ENCODE data around the gene AKAP5. TPM values are rescaled to one million over a fixed set of nuclear protein-coding genes. Genes with fewer than 3 reads are reported as not detected.

Gene AKAP5
- total and polyA plus RNA-seq, 2 of the 13 experiments (the other 11 are each of a cell fraction or from before 2014, with no cell fraction given): 0.18 to 1.5 TPM

- H3K4me1 ChIP-seq (ENCODE audit: insufficient read depth, low read length): peaks cover 8% of the 10 kb centered on the region
- H3K9ac ChIP-seq (ENCODE audit: insufficient read depth, low read depth, low read length): no peak overlapping the region
- no peaks in the 10 kb centered on the region; a peak in 1 of 5 replicates for H3K36me3 ChIP-seq (replicated peaks in 1 of 2; ENCODE audit: control insufficient read depth in 1 of 2, insufficient read depth in 2 of 2, low read length in 2 of 2)
- H3K79me2 ChIP-seq (ENCODE audit: insufficient read depth, low read length): no peaks in the 10 kb centered on the region
- H3K27ac ChIP-seq (ENCODE audit: extremely low read length, insufficient read depth, low read length): peak overlapping the region; percentile 19
- DNase-seq (ENCODE audit: low spot score) (peak; percentile 44), FAIRE-seq (no peak), ATAC-seq (peak; percentile 82)
- H4K20me1 ChIP-seq (ENCODE audit: insufficient read depth, low read length): no peaks in the 10 kb centered on the region
- intact Hi-C loops (cut with micrococcal nuclease; ENCODE audit: unreplicated experiment) (no loop called here), in situ Hi-C loops (cut with HindIII; ENCODE audit: extremely low pct_ligation_motif_present, low pct_unique_long_range_greater_than_20kb) (loop anchor here (5.0 kb wide), 1 partner anchor 133 kb away; no protein-coding TSS in a partner anchor)
- no peaks in the 10 kb centered on the region for H3K27me3 ChIP-seq (ENCODE audit: control insufficient read depth in 1 of 2, insufficient read depth in 2 of 2, low read length in 2 of 2)
- no peak for TF ChIP-seq SMAD9 (CRISPR knock-in tag; IDR thresholded peaks at IDR 0.05)
- no peak overlapping the region for H3K4me3 ChIP-seq (replicated peaks in 1 of 3; ENCODE audit: insufficient read depth in 1 of 3, low read depth in 2 of 3, low read length in 3 of 3)
- no peak overlapping the region for H2AFZ ChIP-seq (ENCODE audit: low read length)
- no peaks in the 10 kb centered on the region for H3K9me3 ChIP-seq (ENCODE audit: low read length)
- 66% methylated on average over 8 of the region's 8 CpGs for WGBS (ENCODE audit: low lambda C conversion rate)
- H3K4me2 ChIP-seq (ENCODE audit: low read depth, low read length): peak overlapping the region; percentile 32
- no TSS peak for BruUV-seq (replicated peaks)
- ChIA-PET CTCF (ENCODE audit: low intra/inter-chr PET ratio, low total read pairs) (no interaction called here), POLR2A (no interaction called here)
Measured at GRCh38 chr14:64475585-64476273, 10.4 kb downstream of the AKAP5 start.

DNA sequence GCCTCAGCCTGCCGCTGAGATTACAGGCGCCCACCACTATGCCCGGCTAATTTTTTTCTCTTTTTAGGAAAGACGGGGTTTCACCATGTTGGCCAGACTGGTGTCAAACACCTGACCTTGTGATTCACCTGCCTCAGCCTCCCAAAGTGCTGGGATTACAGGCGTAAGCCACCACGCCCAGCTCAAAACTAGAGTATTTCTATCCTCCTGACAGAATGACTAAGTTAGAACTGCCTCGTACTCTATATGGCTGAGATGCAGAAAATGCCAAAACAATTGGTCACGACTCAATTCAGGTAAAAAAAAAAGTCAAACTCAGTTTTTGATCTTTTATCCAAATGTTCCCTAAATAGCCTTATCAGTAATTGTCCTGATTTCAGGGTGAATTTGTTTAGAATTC, 11.1 kb downstream of the AKAP5 start:
- intact Hi-C loops (cut with micrococcal nuclease; ENCODE audit: unreplicated experiment): no loop called here
- BruUV-seq (replicated peaks): no TSS peak

More for the DNA sequence above, 11.1 kb downstream of the AKAP5 start:
- ATAC-seq: no peak
- WGBS (ENCODE audit: low lambda C conversion rate): 94% methylated on average over 8 of the region's 8 CpGs
- ChIA-PET CTCF (ENCODE audit: low intra/inter-chr PET ratio, low total read pairs) (no interaction called here), POLR2A (no interaction called here)
- H3K36me3 ChIP-seq (replicated peaks in 1 of 2; ENCODE audit: control insufficient read depth in 1 of 2, insufficient read depth in 2 of 2, low read length in 2 of 2): no peaks in the 10 kb centered on the region; a peak in 1 of 5 replicates
- no peak overlapping the region for H3K4me3 ChIP-seq (replicated peaks in 1 of 3; ENCODE audit: insufficient read depth in 1 of 3, low read depth in 2 of 3, low read length in 3 of 3)
- no peak overlapping the region for H3K9ac ChIP-seq (ENCODE audit: insufficient read depth, low read depth, low read length)
- no peaks in the 10 kb centered on the region for H4K20me1 ChIP-seq (ENCODE audit: insufficient read depth, low read length)
- in situ Hi-C loops (cut with HindIII; ENCODE audit: extremely low pct_ligation_motif_present, low pct_unique_long_range_greater_than_20kb): loop anchor here (5.0 kb wide), 1 partner anchor 134 kb away; no protein-coding TSS in a partner anchor
- H3K4me2 ChIP-seq (ENCODE audit: low read depth, low read length): no peak overlapping the region
- H3K79me2 ChIP-seq (ENCODE audit: insufficient read depth, low read length): no peaks in the 10 kb centered on the region
- FAIRE-seq: no peak
- H3K9me3 ChIP-seq (ENCODE audit: low read length): no peaks in the 10 kb centered on the region
- no peak overlapping the region for H3K27ac ChIP-seq (ENCODE audit: extremely low read length, insufficient read depth, low read length)
- TF ChIP-seq THAP9 (CRISPR knock-in tag; IDR thresholded peaks at IDR 0.05; ENCODE audit: borderline replicate concordance): no peak
- H3K27me3 ChIP-seq (ENCODE audit: control insufficient read depth in 1 of 2, insufficient read depth in 2 of 2, low read length in 2 of 2): no peaks in the 10 kb centered on the region
- no peak for DNase-seq (ENCODE audit: low spot score)
- H3K4me1 ChIP-seq (ENCODE audit: insufficient read depth, low read length): peaks cover 8% of the 10 kb centered on the region
- no peak overlapping the region for H2AFZ ChIP-seq (ENCODE audit: low read length)

Measured in HepG2 (cell line).